Nephron (organoid): Measurements from ENCODE around the gene TMEM184B.

ENCODE experiments used
- H3K27ac Mint-ChIP-seq, 3 experiments: 2 replicates each; pipeline ENCODE4 v1.8.0; 2020; ENCODE audit warnings: mixed read lengths in 3 of 3, mild to moderate bottlenecking in 2 of 3, moderate library complexity in 1 of 3
- H3K27me3 Mint-ChIP-seq: 2 replicates; pipeline ENCODE4 v1.8.0; 2021; ENCODE audit warnings: low read depth, mild to moderate bottlenecking, moderate library complexity, mixed read lengths
- H3K36me3 Mint-ChIP-seq: 2 replicates; pipeline ENCODE4 v1.8.0; 2020; ENCODE audit warnings: low read depth, mixed read lengths
- H3K4me1 Mint-ChIP-seq: 2 replicates; pipeline ENCODE4 v1.8.0; 2020; ENCODE audit warnings: mixed read lengths
- H3K4me3 Mint-ChIP-seq, 3 experiments: 2 replicates each; pipeline ENCODE4 v1.8.0; 2020; ENCODE audit warnings: mild to moderate bottlenecking in 3 of 3, mixed read lengths in 3 of 3, moderate library complexity in 2 of 3
- H3K9me3 Mint-ChIP-seq: 2 replicates; pipeline ENCODE4 v1.8.0; 2020; ENCODE audit warnings: mixed read lengths
- CTCF ChIP-seq, 3 experiments: fragments of 200-600 bp; sonication (generic); IDR thresholded peaks; one replicate each; pipeline ENCODE4 v1.5.0; 2021; ENCODE audit warnings: antibody characterized with exemption in 3 of 3; ENCODE audit not compliant: unreplicated experiment in 3 of 3

Gene TMEM184B

GRCh38 chr22:38255697-38256096 lies 17.1 kb downstream of the TMEM184B start:
- peaks cover 46% of the 10 kb centered on the region for H3K4me1 Mint-ChIP-seq
- no peak for TF ChIP-seq CTCF (IDR thresholded peaks at IDR 0.05; ENCODE audit: unreplicated experiment in 3 of 3)
- peak overlapping the region in 2 of 3 experiments; percentile 21 for H3K27ac Mint-ChIP-seq
- H3K4me3 Mint-ChIP-seq = no peak overlapping the region
- H3K9me3 Mint-ChIP-seq = no peaks in the 10 kb centered on the region
- no peaks in the 10 kb centered on the region for H3K27me3 Mint-ChIP-seq
- H3K36me3 Mint-ChIP-seq = peaks cover 3% of the 10 kb centered on the region

- Mint-ChIP-seq H3K4me3 (no peak overlapping the region), H3K27ac (no peak overlapping the region), H3K27me3 (peaks cover 4% of the 10 kb centered on the region), H3K4me1 (peaks cover 33% of the 10 kb centered on the region), H3K36me3 (peaks cover 37% of the 10 kb centered on the region), H3K9me3 (no peaks in the 10 kb centered on the region)
- no peak for TF ChIP-seq CTCF (IDR thresholded peaks at IDR 0.05; ENCODE audit: unreplicated experiment in 3 of 3)
Measured at GRCh38 chr22:38251341-38251692, 21.5 kb downstream of the TMEM184B start.

- Mint-ChIP-seq H3K4me3 (no peak overlapping the region), H3K4me1 (peaks cover 33% of the 10 kb centered on the region), H3K27me3 (peaks cover 4% of the 10 kb centered on the region), H3K9me3 (no peaks in the 10 kb centered on the region), H3K36me3 (peaks cover 37% of the 10 kb centered on the region), H3K27ac (no peak overlapping the region)
- no peak for TF ChIP-seq CTCF (IDR thresholded peaks at IDR 0.05; ENCODE audit: unreplicated experiment in 3 of 3)
Measured at GRCh38 chr22:38250643-38251340, 22.0 kb downstream of the TMEM184B start.

- peak overlapping the region in 1 of 3 experiments; percentile 21 for H3K27ac Mint-ChIP-seq
- H3K27me3 Mint-ChIP-seq = peaks cover 4% of the 10 kb centered on the region
- no peak overlapping the region for H3K4me3 Mint-ChIP-seq
- H3K36me3 Mint-ChIP-seq = peaks cover 37% of the 10 kb centered on the region
- TF ChIP-seq CTCF (IDR thresholded peaks at IDR 0.05; ENCODE audit: unreplicated experiment in 3 of 3) = no peak
- peaks cover 29% of the 10 kb centered on the region for H3K4me1 Mint-ChIP-seq
- no peaks in the 10 kb centered on the region for H3K9me3 Mint-ChIP-seq
Measured at GRCh38 chr22:38249803-38250642, 22.8 kb downstream of the TMEM184B start.

- Mint-ChIP-seq H3K36me3 (peaks cover 37% of the 10 kb centered on the region), H3K27ac (no peak overlapping the region), H3K4me3 (no peak overlapping the region), H3K27me3 (peaks cover 4% of the 10 kb centered on the region), H3K9me3 (no peaks in the 10 kb centered on the region), H3K4me1 (peaks cover 29% of the 10 kb centered on the region)
- TF ChIP-seq CTCF (IDR thresholded peaks at IDR 0.05; ENCODE audit: unreplicated experiment in 3 of 3) = no peak
Measured at GRCh38 chr22:38249301-38249700, 23.5 kb downstream of the TMEM184B start.
